Measurements from ENCODE around the gene RNF10. TPM values are rescaled to one million over a fixed set of nuclear protein-coding genes. Genes with fewer than 3 reads are reported as not detected.

RNF10 gene
- total and polyA plus RNA-seq, 9 of the 15 experiments (the other 6 are each of a cell fraction or from before 2014, with no cell fraction given), result 43.0 to 139 (median 80.1) TPM

GRCh38 chr12:120584343-120585149 lies 50.4 kb downstream of the RNF10 start:
- Histone ChIP-seq H4K20me1 (replicated peaks; ENCODE audit: control insufficient read depth, insufficient read depth, low read length) (no peaks in the 10 kb centered on the region), H3K27me3 (ENCODE audit: control insufficient read depth in 2 of 2, insufficient read depth in 2 of 2, low read length in 2 of 2) (peaks cover 7 to 8% of the 10 kb centered on the region in 2 experiments; a peak in 3 of 5 replicates), H3K9me3 (replicated peaks; ENCODE audit: control insufficient read depth, insufficient read depth, low read depth, low read length) (no peaks in the 10 kb centered on the region), H3K79me2 (ENCODE audit: control insufficient read depth, insufficient read depth, low read length) (peaks cover 12% of the 10 kb centered on the region; the same call in 2 of the 3 replicates), H3K4me1 (replicated peaks in 1 of 2; ENCODE audit: control insufficient read depth in 2 of 2, insufficient read depth in 2 of 2, low read length in 2 of 2) (peaks cover 5 to 23% of the 10 kb centered on the region in 2 experiments; a peak in 3 of 5 replicates), H3K9ac (ENCODE audit: insufficient read depth in 1 of 2, low read depth in 2 of 2, low read length in 2 of 2) (peak overlapping the region; percentile 48 to 89), H3K4me2 (ENCODE audit: insufficient read depth, low read length) (peak overlapping the region; percentile 69), H2AFZ (ENCODE audit: low read depth, low read length) (peak overlapping the region; percentile 85), H3K27ac (ENCODE audit: extremely low read depth, low read depth, low read length) (no peak overlapping the region), H3K4me3 (peak overlapping the region; percentile 37), H3K36me3 (ENCODE audit: control insufficient read depth, insufficient read depth, low read length) (peaks cover 2% of the 10 kb centered on the region; the same call in 2 of the 3 replicates), H3K9me1 (ENCODE audit: control insufficient read depth, insufficient read depth, low read length) (no peaks in the 10 kb centered on the region)
- ATAC-seq (peak; percentile 71), FAIRE-seq (no peak), DNase-seq (ENCODE audit: extremely low read depth in 1 of 4, low spot score in 3 of 4) (peak; percentile 71 to 74 (median 72))
- intact Hi-C loops (cut with micrococcal nuclease), result loop anchor here (1.0 to 5.0 kb wide), 4 partner anchors 102 to 257 kb away; partner anchors contain the start of genes GATC, PLA2G1B, SRSF9 and TRIAP1
- in situ Hi-C loops (cut with MboI), result loop anchor here (5.0 kb wide), 1 partner anchor 128 kb away; the partner anchor contains the start of gene UNC119B
- 3% methylated on average over 53 of the region's 65 CpGs for WGBS (ENCODE audit: insufficient coverage, low coverage, missing lambda C conversion rate)
- no TSS peak for BruUV-seq (replicated peaks)
- POLR2A ChIA-PET, result interaction anchor here (1.2 kb wide), 1 partner anchor 318 kb away, joined by 4 read pairs; no protein-coding TSS in a partner anchor
- CTCF ChIA-PET (ENCODE audit: low intra/inter-chr PET ratio), result interaction anchor here (1.0 to 3.8 kb wide), 8 partner anchors 58 to 526 kb away, joined by 3 to 19 read pairs (median 8); no protein-coding TSS in a partner anchor
- TF ChIP-seq POLR2H (tag; IDR thresholded peaks at IDR 0.05; ENCODE audit: low read depth), result no peak
- TF ChIP-seq MTA1 (IDR thresholded peaks at IDR 0.05; ENCODE audit: borderline replicate concordance), result no peak
- peak; percentile 24 for TF ChIP-seq HMGN3 (IDR thresholded peaks at IDR 0.05; ENCODE audit: borderline replicate concordance, extremely low read depth, insufficient read length, low read depth, low read length)
- TF ChIP-seq HCFC1 (IDR thresholded peaks at IDR 0.05; ENCODE audit: low read depth, low read length), result no peak
- no peak for TF ChIP-seq ZBED1 (IDR thresholded peaks at IDR 0.05)
- no peak for TF ChIP-seq ASH1L (IDR thresholded peaks at IDR 0.05; ENCODE audit: borderline replicate concordance, low read depth, partially characterized antibody)
- TF ChIP-seq ZNF408 (CRISPR knock-in tag; IDR thresholded peaks at IDR 0.05; ENCODE audit: low read depth), result no peak
- TF ChIP-seq RBFOX2 (IDR thresholded peaks at IDR 0.05; ENCODE audit: low read depth, low read length), result 0 out of 2 replicates have a peak, but pooled peaks have one; percentile 33
- TF ChIP-seq TSC22D4 (tag; IDR thresholded peaks at IDR 0.05), result no peak
- no peak for TF ChIP-seq DEAF1 (CRISPR knock-in tag; IDR thresholded peaks at IDR 0.05)
- TF ChIP-seq, protein P1, sequence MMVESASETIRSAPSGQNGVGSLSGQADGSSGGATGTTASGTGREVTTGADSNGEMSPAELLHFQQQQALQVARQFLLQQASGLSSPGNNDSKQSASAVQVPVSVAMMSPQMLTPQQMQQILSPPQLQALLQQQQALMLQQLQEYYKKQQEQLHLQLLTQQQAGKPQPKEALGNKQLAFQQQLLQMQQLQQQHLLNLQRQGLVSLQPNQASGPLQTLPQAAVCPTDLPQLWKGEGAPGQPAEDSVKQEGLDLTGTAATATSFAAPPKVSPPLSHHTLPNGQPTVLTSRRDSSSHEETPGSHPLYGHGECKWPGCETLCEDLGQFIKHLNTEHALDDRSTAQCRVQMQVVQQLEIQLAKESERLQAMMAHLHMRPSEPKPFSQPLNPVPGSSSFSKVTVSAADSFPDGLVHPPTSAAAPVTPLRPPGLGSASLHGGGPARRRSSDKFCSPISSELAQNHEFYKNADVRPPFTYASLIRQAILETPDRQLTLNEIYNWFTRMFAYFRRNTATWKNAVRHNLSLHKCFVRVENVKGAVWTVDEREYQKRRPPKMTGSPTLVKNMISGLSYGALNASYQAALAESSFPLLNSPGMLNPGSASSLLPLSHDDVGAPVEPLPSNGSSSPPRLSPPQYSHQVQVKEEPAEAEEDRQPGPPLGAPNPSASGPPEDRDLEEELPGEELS (CRISPR knock-in tag; IDR thresholded peaks at IDR 0.05; ENCODE audit: borderline replicate concordance), result no peak
- no peak for TF ChIP-seq ZNF639 (CRISPR knock-in tag; conservative IDR thresholded peaks at IDR 0.05 in 1 of 2, IDR thresholded peaks at IDR 0.05 in 1 of 2)
- TF ChIP-seq FOXK2 (conservative IDR thresholded peaks at IDR 0.05 in 1 of 2, IDR thresholded peaks at IDR 0.05 in 1 of 2; ENCODE audit: low read depth in 2 of 2), result no peak
- no peak for TF ChIP-seq PHF20 (IDR thresholded peaks at IDR 0.05; ENCODE audit: partially characterized antibody)
- TF ChIP-seq NCOA6 (IDR thresholded peaks at IDR 0.05), result no peak

All from K562 (cell line).